Vagina (tissue), 2 donors: Measurements from ENCODE around the gene LRSAM1.
A peak's percentile ranks its signal among the peaks of the same experiment; 100 is the strongest.

Source experiments
- POLR2A ChIP-seq, 2 donors: fragments of 450-650 bp; IDR thresholded peaks; one replicate each; pipeline ENCODE4 v1.6.1; 2017; ENCODE audit warnings: antibody characterized with exemption in 2 of 2, mild to moderate bottlenecking in 2 of 2, moderate library complexity in 2 of 2
- POLR2AphosphoS5 ChIP-seq, 2 donors: sonication (generic); formaldehyde crosslinking; IDR thresholded peaks; one replicate each; pipeline ENCODE4 v1.9.0; 2017; ENCODE audit warnings: antibody characterized with exemption in 2 of 2, mild to moderate bottlenecking in 2 of 2, low read depth in 1 of 2; ENCODE audit not compliant: insufficient read depth in 1 of 2
- TF ChIP-seq, protein P1 (sequence below), 3 experiments: fragments of 450-650 bp in 2 of 3; fragments of 200-600 bp in 1 of 3; sonication (generic) in 1 of 3; IDR thresholded peaks; one replicate each; pipeline ENCODE4 v1.5.1; 2017 to 2019; ENCODE audit warnings: antibody characterized with exemption in 3 of 3, mild to moderate bottlenecking in 2 of 3, moderate library complexity in 2 of 3

- TF ChIP-seq POLR2A (IDR thresholded peaks at IDR 0.05) (no peak), POLR2AphosphoS5 (IDR thresholded peaks at IDR 0.05; ENCODE audit: insufficient read depth in 1 of 2, low read depth in 1 of 2) (peak in 1 of 2 donors; percentile 1)
- TF ChIP-seq, protein P1, sequence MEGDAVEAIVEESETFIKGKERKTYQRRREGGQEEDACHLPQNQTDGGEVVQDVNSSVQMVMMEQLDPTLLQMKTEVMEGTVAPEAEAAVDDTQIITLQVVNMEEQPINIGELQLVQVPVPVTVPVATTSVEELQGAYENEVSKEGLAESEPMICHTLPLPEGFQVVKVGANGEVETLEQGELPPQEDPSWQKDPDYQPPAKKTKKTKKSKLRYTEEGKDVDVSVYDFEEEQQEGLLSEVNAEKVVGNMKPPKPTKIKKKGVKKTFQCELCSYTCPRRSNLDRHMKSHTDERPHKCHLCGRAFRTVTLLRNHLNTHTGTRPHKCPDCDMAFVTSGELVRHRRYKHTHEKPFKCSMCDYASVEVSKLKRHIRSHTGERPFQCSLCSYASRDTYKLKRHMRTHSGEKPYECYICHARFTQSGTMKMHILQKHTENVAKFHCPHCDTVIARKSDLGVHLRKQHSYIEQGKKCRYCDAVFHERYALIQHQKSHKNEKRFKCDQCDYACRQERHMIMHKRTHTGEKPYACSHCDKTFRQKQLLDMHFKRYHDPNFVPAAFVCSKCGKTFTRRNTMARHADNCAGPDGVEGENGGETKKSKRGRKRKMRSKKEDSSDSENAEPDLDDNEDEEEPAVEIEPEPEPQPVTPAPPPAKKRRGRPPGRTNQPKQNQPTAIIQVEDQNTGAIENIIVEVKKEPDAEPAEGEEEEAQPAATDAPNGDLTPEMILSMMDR (IDR thresholded peaks at IDR 0.05), result no peak
These were observed 89.9 kb downstream of the LRSAM1 start for GRCh38 chr9:127541176-127541575.
